GM23338 (cell line): ENCODE data around the gene TRIM25. TPM values are rescaled to one million over a fixed set of nuclear protein-coding genes. Genes with fewer than 3 reads are reported as not detected.
A peak's percentile ranks its signal among the peaks of the same experiment; 100 is the strongest.

Experiments used
- ATAC-seq: fragments of 200-7000 bp; cut with Tn5 transposase; 3 replicates; pipeline ENCODE4 v1.9.1; 2020
- DNase-seq: peaks from one replicate; pipeline ENCODE4 v3.0.0-alpha.2; 2015; ENCODE audit warnings: low spot score
- H2AFZ ChIP-seq: fragments of 200-600 bp; sonication (generic); 2 replicates; pipeline ENCODE4 v1.8.0; 2016; ENCODE audit warnings: antibody characterized with exemption, mild to moderate bottlenecking, moderate library complexity
- H3F3A ChIP-seq: fragments of 200-600 bp; sonication (generic); replicated peaks from 2 replicates; pipeline ENCODE4 v1.8.0; 2017; ENCODE audit warnings: antibody characterized with exemption, mixed run types, low read depth
- H3K27ac ChIP-seq: fragments of 200-600 bp; sonication (generic); 2 replicates; pipeline ENCODE4 v1.6.1; 2016; ENCODE audit warnings: low read depth
- H3K27me3 ChIP-seq: fragments of 200-600 bp; sonication (generic); 2 replicates; pipeline ENCODE4 v1.8.0; 2016; ENCODE audit warnings: mild to moderate bottlenecking, mixed run types, moderate library complexity; ENCODE audit not compliant: insufficient read depth
- H3K36me3 ChIP-seq: fragments of 200-600 bp; sonication (generic); 2 replicates; pipeline ENCODE4 v1.8.0; 2016; ENCODE audit warnings: mild to moderate bottlenecking; ENCODE audit not compliant: insufficient read depth
- H3K4me1 ChIP-seq: fragments of 200-600 bp; sonication (generic); 2 replicates; pipeline ENCODE4 v1.8.0; 2016; ENCODE audit warnings: mild to moderate bottlenecking, moderate library complexity; ENCODE audit not compliant: insufficient read depth
- H3K4me2 ChIP-seq: fragments of 200-600 bp; sonication (generic); 2 replicates; pipeline ENCODE4 v1.7.1; 2017; ENCODE audit warnings: mixed run types
- H3K4me3 ChIP-seq: fragments of 200-600 bp; sonication (generic); 2 replicates; pipeline ENCODE4 v1.6.1; 2016; ENCODE audit warnings: mixed run types
- H3K79me2 ChIP-seq: fragments of 200-600 bp; sonication (generic); replicated peaks from 2 replicates; pipeline ENCODE4 v1.8.0; 2017; ENCODE audit warnings: mild to moderate bottlenecking; ENCODE audit not compliant: insufficient read depth
- H3K9me2 ChIP-seq: fragments of 200-600 bp; sonication (generic); 2 replicates; pipeline ENCODE4 v1.8.0; 2017; ENCODE audit not compliant: insufficient read depth
- H4K20me1 ChIP-seq: fragments of 200-600 bp; sonication (generic); replicated peaks from 2 replicates; pipeline ENCODE4 v1.8.0; 2017; ENCODE audit warnings: mild to moderate bottlenecking; ENCODE audit not compliant: insufficient read depth
- H3K27ac Mint-ChIP-seq: 2 replicates; pipeline ENCODE4 v1.8.0; 2020; ENCODE audit warnings: inconsistent platforms, mild to moderate bottlenecking, moderate library complexity, mixed read lengths
- H3K27me3 Mint-ChIP-seq: 3 replicates; pipeline ENCODE4 v1.8.0; 2022; ENCODE audit warnings: low read depth, mild to moderate bottlenecking, moderate library complexity, mixed read lengths, inconsistent platforms; ENCODE audit not compliant: insufficient read depth, poor library complexity
- H3K36me3 Mint-ChIP-seq: 3 replicates; pipeline ENCODE4 v1.8.0; 2021; ENCODE audit warnings: low read depth, mild to moderate bottlenecking, inconsistent platforms, moderate library complexity, mixed read lengths
- H3K4me1 Mint-ChIP-seq: 3 replicates; pipeline ENCODE4 v1.8.0; 2020; ENCODE audit warnings: mild to moderate bottlenecking, inconsistent platforms, mixed read lengths
- H3K4me3 Mint-ChIP-seq: 3 replicates; pipeline ENCODE4 v1.8.0; 2021; ENCODE audit warnings: moderate library complexity, mild to moderate bottlenecking, inconsistent platforms, mixed read lengths
- H3K9me3 Mint-ChIP-seq: 3 replicates; pipeline ENCODE4 v1.8.0; 2020; ENCODE audit warnings: moderate library complexity, mild to moderate bottlenecking, inconsistent platforms, mixed read lengths
- CTCF ChIP-seq, 2 experiments: fragments of 200-600 bp in 1 of 2; sonication (generic) in 1 of 2; conservative IDR thresholded peaks; 2 replicates each; pipeline versions ENCODE4 v1.5.1 to v1.6.1; 2016 to 2017; ENCODE audit warnings: antibody characterized with exemption in 2 of 2, low read depth in 2 of 2, mild to moderate bottlenecking in 2 of 2, moderate library complexity in 1 of 2
- ETS1 ChIP-seq: IDR thresholded peaks from 2 replicates; pipeline ENCODE4 v1.6.1; 2016; ENCODE audit warnings: antibody characterized with exemption
- EZH2 ChIP-seq: fragments of 200-600 bp; sonication (generic); IDR thresholded peaks from one replicate; pipeline ENCODE4 v1.8.0; 2017; ENCODE audit warnings: antibody characterized with exemption, mild to moderate bottlenecking, low read depth; ENCODE audit not compliant: unreplicated experiment
- EZH2phosphoT487 ChIP-seq: fragments of 200-600 bp; sonication (generic); IDR thresholded peaks from one replicate; pipeline ENCODE4 v1.8.1; 2018; ENCODE audit warnings: antibody characterized with exemption; ENCODE audit not compliant: unreplicated experiment
- NANOG ChIP-seq: IDR thresholded peaks from 2 replicates; pipeline ENCODE4 v1.6.1; 2016; ENCODE audit warnings: antibody characterized with exemption, borderline replicate concordance
- POLR2AphosphoS5 ChIP-seq: IDR thresholded peaks from 2 replicates; pipeline ENCODE4 v1.6.1; 2016; ENCODE audit warnings: antibody characterized with exemption, low read depth
- ZNF114 ChIP-seq: fragments of 250-450 bp; sonication (Bioruptor Pico); IDR thresholded peaks from 2 replicates; pipeline ENCODE4 v1.5.0; 2020; ENCODE audit warnings: mild to moderate bottlenecking, moderate library complexity
- ZNF331 ChIP-seq: fragments of 250-450 bp; sonication (Bioruptor Pico); IDR thresholded peaks from 2 replicates; pipeline ENCODE4 v1.5.0; 2020; ENCODE audit warnings: low read depth, mild to moderate bottlenecking, moderate library complexity
- ZNF462 ChIP-seq: fragments of 250-450 bp; sonication (Bioruptor Pico); IDR thresholded peaks from 2 replicates; pipeline ENCODE4 v1.5.0; 2020; ENCODE audit warnings: mild to moderate bottlenecking, moderate library complexity
- long read RNA-seq: library from polyadenylated mRNA; unstranded; transcript quantifications from one replicate; pipeline ENCODE4 v2.0.0, GENCODE V29; 2020; ENCODE audit not compliant: unreplicated experiment
- polyA plus RNA-seq: library from polyadenylated mRNA; unstranded; fragments of >200 nt; fragmentation: Nextera tagmentation; extraction: Ambion mirVana; gene quantifications from 2 replicates; pipeline ENCODE4 v1.2.1, GENCODE V29; 2016
- total RNA-seq: library from RNA; depleted of rRNA; stranded (reverse); fragments of >200 nt; shearing (Covaris generic); gene quantifications from 2 replicates; pipeline ENCODE4 v1.2.3, GENCODE V29; 2014; rRNA removed

The TRIM25 gene
- 24.7 and 36.2 TPM in 2 replicates for total RNA-seq
- 19.6 and 20.7 TPM in 2 replicates for polyA plus RNA-seq
- long read RNA-seq, partial matches to known transcripts, result 0 of 1 reads
- long read RNA-seq, other reads (novel, unspliced or antisense), result 1 of 1 reads

- peaks cover 29% of the 10 kb centered on the region for H3K79me2 ChIP-seq
- peaks cover 16% of the 10 kb centered on the region for H3K4me1 ChIP-seq
- H3K4me2 ChIP-seq, result peak within 1 kb of the TSS; percentile 91
- Mint-ChIP-seq H3K4me3 (peak within 1 kb of the TSS; percentile 82), H3K9me3 (no peaks in the 10 kb centered on the region), H3K27ac (no peak within 1 kb of the TSS), H3K36me3 (peaks cover 6% of the 10 kb centered on the region; the same call in 2 of the 3 replicates), H3K27me3 (peaks cover 30% of the 10 kb centered on the region), H3K4me1 (peaks cover 14% of the 10 kb centered on the region)
- H3K36me3 ChIP-seq, result no peaks in the 10 kb centered on the region
- peak within 1 kb of the TSS; percentile 60 for H3K4me3 ChIP-seq
- DNase-seq (peak; percentile 89), ATAC-seq (peak; percentile 95)
- no peaks in the 10 kb centered on the region for H3F3A ChIP-seq
- no peak for TF ChIP-seq EZH2
- TF ChIP-seq POLR2AphosphoS5, result peak; percentile 94
- TF ChIP-seq ETS1, result 0 out of 2 replicates have a peak, but pooled peaks have one; percentile 13
- 0 out of 2 replicates have a peak, but pooled peaks cover 3% of the 10 kb centered on the region for H3K9me2 ChIP-seq
- peaks cover 1% of the 10 kb centered on the region; the same call in 1 of the 2 replicates for H4K20me1 ChIP-seq
- no peak within 1 kb of the TSS for H3K27ac ChIP-seq
- H2AFZ ChIP-seq, result peak within 1 kb of the TSS; percentile 84
- peaks cover 30% of the 10 kb centered on the region for H3K27me3 ChIP-seq
These were observed at the start of gene TRIM25 for GRCh38 chr17:56913867-56914580. Gene TRIM25 (minus strand): TSS chr17:56914049. CDS start chr17:56913988, 61 bp downstream.

GRCh38 chr17:56960596-56961538 lies 47.0 kb upstream of the TRIM25 start, which contains the start of gene COIL:
Gene COIL (minus strand): TSS chr17:56961050. CDS start chr17:56961019, 31 bp downstream.
- no peaks in the 10 kb centered on the region for H4K20me1 ChIP-seq
- H3K36me3 ChIP-seq, result no peaks in the 10 kb centered on the region
- H3K4me1 ChIP-seq, result peaks cover 3% of the 10 kb centered on the region
- H3F3A ChIP-seq, result peaks cover 6% of the 10 kb centered on the region
- peak; percentile 96 for DNase-seq
- H3K4me3 ChIP-seq, result peak within 1 kb of the TSS; percentile 91
- no peaks in the 10 kb centered on the region for H3K27me3 ChIP-seq
- peak within 1 kb of the TSS; percentile 74; the same call in 1 of the 2 replicates for H2AFZ ChIP-seq
- H3K79me2 ChIP-seq, result peaks cover 35% of the 10 kb centered on the region
- peak within 1 kb of the TSS; percentile 86 for H3K4me2 ChIP-seq
- H3K9me2 ChIP-seq, result no peaks in the 10 kb centered on the region
- H3K9me3 Mint-ChIP-seq, result no peaks in the 10 kb centered on the region
- peak within 1 kb of the TSS; percentile 100 for H3K27ac ChIP-seq
- peak; percentile 97 for ATAC-seq
- H3K36me3 Mint-ChIP-seq, result 0 out of 3 replicates have a peak, but pooled peaks cover 2% of the 10 kb centered on the region
- peaks cover 13% of the 10 kb centered on the region for H3K4me1 Mint-ChIP-seq
- H3K27ac Mint-ChIP-seq, result peak within 1 kb of the TSS; percentile 96
- peaks cover 6% of the 10 kb centered on the region for H3K27me3 Mint-ChIP-seq
- H3K4me3 Mint-ChIP-seq, result peak within 1 kb of the TSS; percentile 81
- TF ChIP-seq EZH2phosphoT487 (no peak), ZNF331 (CRISPR knock-in tag) (no peak), NANOG (no peak), ZNF114 (no peak), CTCF (conservative IDR thresholded peaks at IDR 0.05; ENCODE audit: low read depth in 2 of 2) (peak; percentile 92 to 99), ZNF462 (CRISPR knock-in tag) (no peak)
